HG03354 (cell line): Measurements from ENCODE around the gene MXRA7.
"Not testable (repeated sequence)": the region's sequence is repeated elsewhere in the genome, so short reads cannot be mapped to it uniquely, and the experiment has no call there.

Experiments used
- ATAC-seq: cut with Tn5 transposase; IDR thresholded peaks from one replicate; pipeline ENCODE4 v1.9.1; 2021; ENCODE audit warnings: mild to moderate bottlenecking; ENCODE audit not compliant: unreplicated experiment, poor library complexity, severe bottlenecking

The MXRA7 gene

DNA sequence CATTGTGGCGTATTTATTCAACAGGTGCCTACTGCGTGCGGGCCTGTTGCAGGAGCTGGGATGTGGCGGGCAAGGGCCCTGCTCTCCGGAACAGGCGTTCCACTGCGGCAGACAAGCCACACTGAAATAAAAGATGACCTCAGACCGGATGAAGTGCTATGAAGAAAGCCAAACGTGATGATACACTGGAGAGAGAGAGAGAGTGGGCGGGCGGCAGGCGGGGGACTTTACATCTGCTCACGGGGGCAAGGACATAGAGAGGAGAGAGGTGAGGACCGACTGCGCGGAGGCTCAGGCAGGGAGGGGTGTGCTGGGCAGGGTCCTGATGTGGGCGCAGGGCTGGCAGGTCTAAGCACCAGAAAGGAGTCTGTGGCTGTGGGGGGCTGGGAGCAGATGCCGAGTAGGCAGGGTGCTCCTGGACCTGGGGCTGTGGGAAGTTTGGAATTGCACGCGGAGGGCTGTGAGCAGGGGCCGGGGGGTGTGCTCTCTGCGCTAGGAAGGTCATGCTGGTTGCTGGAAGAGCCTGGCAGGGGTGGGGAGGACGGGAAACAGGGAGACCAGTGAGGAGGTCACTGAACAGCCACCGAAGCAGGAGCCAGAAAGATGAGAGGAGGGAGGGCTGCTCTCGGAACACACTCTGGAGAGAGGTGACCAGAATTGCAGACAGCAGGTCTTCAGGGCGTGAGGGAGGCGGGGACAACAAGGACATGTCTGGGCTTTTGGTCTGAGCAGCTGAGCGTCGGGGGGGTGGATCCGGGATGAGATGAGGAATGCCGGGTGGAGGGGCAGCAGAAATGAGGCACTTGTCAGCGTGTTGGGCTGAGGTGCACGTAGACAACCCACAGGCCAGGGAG lies 9.9 kb downstream of the MXRA7 start:
- no peak for ATAC-seq

DNA sequence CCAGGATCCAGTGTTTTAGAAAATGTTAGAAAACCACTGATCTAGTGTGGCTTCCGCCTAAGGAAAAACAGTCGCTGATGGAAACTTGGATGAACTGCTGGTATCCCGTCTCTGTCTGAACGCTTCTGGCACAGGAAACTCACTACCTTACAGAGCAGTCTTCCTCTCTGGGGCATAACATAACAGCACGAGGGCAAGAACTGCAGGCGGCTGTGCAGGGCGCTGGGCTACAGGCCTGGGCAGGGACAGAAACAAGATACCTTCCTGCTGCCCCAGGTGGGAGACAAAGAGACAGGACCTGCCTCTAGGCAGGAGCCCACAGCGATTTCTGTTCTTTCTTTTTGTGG lies 10.5 kb downstream of the MXRA7 start:
- ATAC-seq: no peak

- ATAC-seq: not testable (repeated sequence)
Observed at GRCh38 chr17:76698466-76698977, 12.2 kb downstream of the MXRA7 start.

GRCh38 chr17:76697702-76698465 lies 12.9 kb downstream of the MXRA7 start:
- ATAC-seq: no peak

- ATAC-seq: no peak
Observed at GRCh38 chr17:76696763-76697701, 13.7 kb downstream of the MXRA7 start.

GRCh38 chr17:76695059-76695831 lies 15.5 kb downstream of the MXRA7 start:
- ATAC-seq: no peak

GRCh38 chr17:76691379-76692191 lies 19.2 kb downstream of the MXRA7 start:
- no peak for ATAC-seq

DNA sequence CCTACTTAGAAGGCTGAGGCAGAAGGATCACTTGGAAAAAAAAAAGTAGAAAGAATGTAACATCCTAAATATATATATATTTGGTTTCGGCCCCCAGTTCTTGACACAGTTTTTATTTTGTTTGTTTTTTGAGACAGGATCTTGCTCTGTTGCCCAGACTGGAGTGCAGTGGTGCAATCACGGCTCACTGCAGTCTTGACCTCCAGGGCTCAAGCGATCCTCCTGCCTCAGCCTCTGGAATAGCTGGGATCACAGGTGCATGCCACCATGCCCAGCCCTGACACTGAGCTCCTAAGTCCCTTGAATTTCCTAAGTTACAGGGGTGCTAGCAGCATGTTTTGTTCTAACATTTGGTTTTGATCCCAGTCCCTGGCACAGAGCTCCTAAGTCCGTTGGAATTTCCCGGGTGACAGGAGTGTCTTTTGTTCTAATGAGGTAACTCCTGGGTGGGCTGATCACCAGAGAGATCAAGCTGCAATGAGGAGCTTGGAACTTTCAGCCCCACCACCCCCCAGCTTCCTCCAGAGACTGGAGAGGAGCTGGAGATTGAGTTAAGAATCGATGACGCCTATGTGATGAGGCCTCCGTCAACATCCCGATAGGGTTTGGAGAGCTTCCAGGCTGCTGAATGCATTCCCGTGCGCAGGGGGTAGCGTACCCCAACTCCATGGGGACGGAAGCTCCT lies 20.0 kb downstream of the MXRA7 start:
- no peak for ATAC-seq

GRCh38 chr17:76689859-76690258 lies 20.9 kb downstream of the MXRA7 start:
- ATAC-seq: no peak

GRCh38 chr17:76688165-76688622 lies 22.6 kb downstream of the MXRA7 start:
- no peak for ATAC-seq

GRCh38 chr17:76687298-76688164 lies 23.2 kb downstream of the MXRA7 start:
- ATAC-seq: no peak

- no peak for ATAC-seq
Observed at GRCh38 chr17:76686538-76687297, 24.0 kb downstream of the MXRA7 start.

DNA sequence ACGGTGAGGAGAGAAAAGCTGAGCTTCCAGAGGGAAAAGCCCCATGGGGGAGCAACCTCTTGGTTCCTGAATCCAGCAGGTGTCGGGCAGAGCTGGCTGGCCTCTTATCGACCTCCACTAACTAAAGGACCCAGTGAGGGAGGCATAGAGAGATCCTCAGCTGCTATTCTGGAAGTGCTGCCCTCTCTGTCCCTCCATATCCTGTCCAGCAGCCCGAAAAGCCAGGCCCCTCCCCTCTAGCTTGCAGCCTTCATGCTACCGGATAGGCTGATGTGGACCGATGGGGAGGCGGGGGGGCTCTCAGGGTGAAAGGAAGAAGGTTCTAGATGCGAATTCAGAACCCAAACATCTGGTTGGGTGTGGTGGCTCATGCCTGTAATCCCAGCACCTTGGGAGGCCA lies 24.9 kb downstream of the MXRA7 start:
- ATAC-seq: no peak

DNA sequence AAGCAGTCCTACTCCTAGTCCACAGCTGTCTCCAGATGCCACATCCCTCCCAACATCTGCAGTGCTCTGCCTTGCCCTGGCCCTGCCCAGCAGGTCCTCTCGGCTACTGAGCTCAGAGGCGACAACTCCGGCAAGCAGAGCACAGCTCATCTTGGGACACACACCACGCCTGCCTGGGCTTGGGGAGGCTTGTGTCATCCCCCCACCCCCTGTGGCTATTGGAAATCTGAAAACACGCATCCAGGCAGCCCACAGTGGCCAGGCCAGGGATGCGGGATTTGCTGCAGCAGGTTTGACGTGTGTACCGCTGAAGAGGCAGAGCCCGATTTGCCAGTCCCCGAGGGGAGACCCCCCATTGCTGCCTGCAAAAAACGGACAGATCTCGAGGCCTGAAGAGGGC lies 25.4 kb downstream of the MXRA7 start:
- ATAC-seq: no peak

DNA sequence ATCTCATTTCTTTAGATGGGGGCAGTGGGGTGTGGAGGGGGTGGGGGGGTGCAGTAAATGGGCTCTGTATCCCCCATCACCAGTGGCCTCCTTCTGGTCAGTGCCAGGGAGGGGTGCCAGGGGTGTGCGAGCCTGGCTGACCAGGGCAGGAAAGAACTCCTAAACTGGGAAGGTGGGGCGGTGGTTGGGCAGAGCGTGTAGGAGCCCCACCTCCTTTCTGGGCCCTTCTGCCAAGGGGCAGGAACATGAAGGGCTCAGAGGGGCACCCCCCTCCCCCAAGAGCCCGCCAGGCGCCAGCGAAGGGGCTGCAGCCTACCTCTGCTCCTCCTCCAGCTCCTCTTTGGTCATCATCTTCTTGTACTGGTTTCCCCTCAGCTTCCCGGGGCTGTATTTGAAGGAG lies 26.0 kb downstream of the MXRA7 start:
- ATAC-seq: no peak
